Neural progenitor cell (in vitro differentiated cells): ENCODE data around the gene TTC21A. TPM values are rescaled to one million over a fixed set of nuclear protein-coding genes. Genes with fewer than 3 reads are reported as not detected.

ENCODE experiments used
- DNase-seq: peaks from one replicate; pipeline ENCODE4 v3.0.0-alpha.2; 2016; ENCODE audit warnings: low spot score
- H2AFZ ChIP-seq: fragments of 200-600 bp; sonication (generic); replicated peaks from 2 replicates; pipeline ENCODE4 v1.6.1; 2016; ENCODE audit warnings: antibody characterized with exemption
- H3F3A ChIP-seq: fragments of 200-600 bp; sonication (generic); 2 replicates; pipeline ENCODE4 v1.6.1; 2016; ENCODE audit warnings: antibody characterized with exemption, low read depth
- H3K27ac ChIP-seq: fragments of 200-600 bp; sonication (generic); 2 replicates; pipeline ENCODE4 v1.5.1; 2016; ENCODE audit warnings: mild to moderate bottlenecking
- H3K27me3 ChIP-seq: fragments of 200-600 bp; sonication (generic); 2 replicates; pipeline ENCODE4 v1.6.1; 2016; ENCODE audit warnings: mild to moderate bottlenecking, moderate library complexity
- H3K36me3 ChIP-seq: fragments of 200-600 bp; sonication (generic); 2 replicates; pipeline ENCODE4 v1.5.1; 2016
- H3K4me1 ChIP-seq: fragments of 200-600 bp; sonication (generic); 2 replicates; pipeline ENCODE4 v1.6.1; 2016; ENCODE audit warnings: mixed run types
- H3K4me2 ChIP-seq: fragments of 200-600 bp; sonication (generic); 2 replicates; pipeline ENCODE4 v1.6.1; 2016
- H3K4me3 ChIP-seq: fragments of 200-600 bp; sonication (generic); 2 replicates; pipeline ENCODE4 v1.5.1; 2016
- H3K79me2 ChIP-seq: fragments of 200-600 bp; sonication (generic); 2 replicates; pipeline ENCODE4 v1.6.1; 2016; ENCODE audit warnings: low read depth
- H3K9ac ChIP-seq: fragments of 200-600 bp; sonication (generic); 2 replicates; pipeline ENCODE4 v1.6.1; 2016
- H3K9me3 ChIP-seq: fragments of 200-600 bp; sonication (generic); 2 replicates; pipeline ENCODE4 v1.5.1; 2016; ENCODE audit warnings: low read depth
- H4K20me1 ChIP-seq: fragments of 200-600 bp; sonication (generic); 2 replicates; pipeline ENCODE4 v1.6.1; 2016; ENCODE audit warnings: low read depth
- H3K27ac Mint-ChIP-seq: 3 replicates; pipeline ENCODE4 v1.8.0; 2021; ENCODE audit warnings: mixed read lengths
- H3K27me3 Mint-ChIP-seq: 2 replicates; pipeline ENCODE4 v1.8.0; 2022; ENCODE audit warnings: low read depth, mild to moderate bottlenecking, inconsistent platforms, moderate library complexity, mixed read lengths; ENCODE audit not compliant: insufficient read depth
- H3K36me3 Mint-ChIP-seq: 3 replicates; pipeline ENCODE4 v1.8.0; 2021; ENCODE audit warnings: mixed read lengths
- H3K4me1 Mint-ChIP-seq: 3 replicates; pipeline ENCODE4 v1.8.0; 2021; ENCODE audit warnings: mixed read lengths
- H3K4me3 Mint-ChIP-seq: 3 replicates; pipeline ENCODE4 v1.8.0; 2021; ENCODE audit warnings: mild to moderate bottlenecking, moderate library complexity, mixed read lengths
- H3K9me3 Mint-ChIP-seq: 3 replicates; pipeline ENCODE4 v1.8.0; 2020; ENCODE audit warnings: mixed read lengths
- EZH2 ChIP-seq: fragments of 200-600 bp; sonication (generic); IDR thresholded peaks from 2 replicates; pipeline ENCODE4 v1.6.1; 2017; ENCODE audit warnings: antibody characterized with exemption, mild to moderate bottlenecking, moderate library complexity
- EZH2phosphoT487 ChIP-seq: fragments of 200-600 bp; sonication (generic); IDR thresholded peaks from 2 replicates; pipeline ENCODE4 v1.6.1; 2017; ENCODE audit warnings: antibody characterized with exemption
- total RNA-seq: library from RNA; depleted of rRNA; stranded (reverse); fragments of >200 nt; gene quantifications from 2 replicates; pipeline ENCODE4 v1.2.3, GENCODE V29; 2015; ENCODE audit warnings: low replicate concordance
- TF ChIP-seq, protein P1 (sequence below): fragments of 200-600 bp; sonication (generic); IDR thresholded peaks from 2 replicates; pipeline ENCODE4 v1.5.1; 2017; ENCODE audit warnings: antibody characterized with exemption, mild to moderate bottlenecking

Gene TTC21A
- total RNA-seq, 1 donor from 2014 or later: 1.2 TPM

DNA sequence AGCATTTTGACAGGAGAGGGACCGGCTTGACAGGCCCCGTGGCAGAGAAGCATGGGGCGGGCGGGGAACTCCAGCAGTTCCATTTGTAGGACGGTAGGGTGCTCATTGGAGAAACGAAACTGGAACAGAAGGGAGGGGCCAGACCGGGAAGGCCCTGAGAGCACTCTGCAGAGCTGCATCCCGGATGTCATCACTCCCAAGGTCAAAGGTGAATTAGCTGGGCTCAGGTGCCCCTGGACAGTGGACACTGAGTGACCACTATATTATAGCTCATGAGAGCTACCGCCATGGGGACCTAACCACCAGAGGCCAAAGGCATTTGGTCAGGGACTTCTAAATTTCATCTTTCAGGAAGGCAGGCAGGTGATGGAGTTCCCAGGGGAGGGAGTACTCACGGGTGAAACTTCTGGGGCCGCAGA lies 38.6 kb downstream of the TTC21A start:
- H3K36me3 ChIP-seq: no peaks in the 10 kb centered on the region
- Mint-ChIP-seq H3K4me1 (peaks cover 58% of the 10 kb centered on the region), H3K4me3 (peak overlapping the region; percentile 58), H3K9me3 (no peaks in the 10 kb centered on the region), H3K36me3 (peaks cover 6% of the 10 kb centered on the region), H3K27me3 (peaks cover 11% of the 10 kb centered on the region), H3K27ac (peak overlapping the region; percentile 29)
- H3K9ac ChIP-seq: no peak overlapping the region
- H2AFZ ChIP-seq: no peak overlapping the region
- H3K27ac ChIP-seq: no peak overlapping the region
- no peaks in the 10 kb centered on the region for H3K27me3 ChIP-seq
- peaks cover 14% of the 10 kb centered on the region for H4K20me1 ChIP-seq
- H3K4me1 ChIP-seq: peaks cover 11% of the 10 kb centered on the region
- H3K4me2 ChIP-seq: no peak overlapping the region
- H3K4me3 ChIP-seq: no peak overlapping the region
- H3K9me3 ChIP-seq: no peaks in the 10 kb centered on the region
- TF ChIP-seq EZH2phosphoT487 (no peak), EZH2 (no peak)
- TF ChIP-seq, protein P1, sequence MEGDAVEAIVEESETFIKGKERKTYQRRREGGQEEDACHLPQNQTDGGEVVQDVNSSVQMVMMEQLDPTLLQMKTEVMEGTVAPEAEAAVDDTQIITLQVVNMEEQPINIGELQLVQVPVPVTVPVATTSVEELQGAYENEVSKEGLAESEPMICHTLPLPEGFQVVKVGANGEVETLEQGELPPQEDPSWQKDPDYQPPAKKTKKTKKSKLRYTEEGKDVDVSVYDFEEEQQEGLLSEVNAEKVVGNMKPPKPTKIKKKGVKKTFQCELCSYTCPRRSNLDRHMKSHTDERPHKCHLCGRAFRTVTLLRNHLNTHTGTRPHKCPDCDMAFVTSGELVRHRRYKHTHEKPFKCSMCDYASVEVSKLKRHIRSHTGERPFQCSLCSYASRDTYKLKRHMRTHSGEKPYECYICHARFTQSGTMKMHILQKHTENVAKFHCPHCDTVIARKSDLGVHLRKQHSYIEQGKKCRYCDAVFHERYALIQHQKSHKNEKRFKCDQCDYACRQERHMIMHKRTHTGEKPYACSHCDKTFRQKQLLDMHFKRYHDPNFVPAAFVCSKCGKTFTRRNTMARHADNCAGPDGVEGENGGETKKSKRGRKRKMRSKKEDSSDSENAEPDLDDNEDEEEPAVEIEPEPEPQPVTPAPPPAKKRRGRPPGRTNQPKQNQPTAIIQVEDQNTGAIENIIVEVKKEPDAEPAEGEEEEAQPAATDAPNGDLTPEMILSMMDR: no peak
- H3K79me2 ChIP-seq: peaks cover 23% of the 10 kb centered on the region
- no peak for DNase-seq
- peaks cover 8% of the 10 kb centered on the region for H3F3A ChIP-seq

DNA sequence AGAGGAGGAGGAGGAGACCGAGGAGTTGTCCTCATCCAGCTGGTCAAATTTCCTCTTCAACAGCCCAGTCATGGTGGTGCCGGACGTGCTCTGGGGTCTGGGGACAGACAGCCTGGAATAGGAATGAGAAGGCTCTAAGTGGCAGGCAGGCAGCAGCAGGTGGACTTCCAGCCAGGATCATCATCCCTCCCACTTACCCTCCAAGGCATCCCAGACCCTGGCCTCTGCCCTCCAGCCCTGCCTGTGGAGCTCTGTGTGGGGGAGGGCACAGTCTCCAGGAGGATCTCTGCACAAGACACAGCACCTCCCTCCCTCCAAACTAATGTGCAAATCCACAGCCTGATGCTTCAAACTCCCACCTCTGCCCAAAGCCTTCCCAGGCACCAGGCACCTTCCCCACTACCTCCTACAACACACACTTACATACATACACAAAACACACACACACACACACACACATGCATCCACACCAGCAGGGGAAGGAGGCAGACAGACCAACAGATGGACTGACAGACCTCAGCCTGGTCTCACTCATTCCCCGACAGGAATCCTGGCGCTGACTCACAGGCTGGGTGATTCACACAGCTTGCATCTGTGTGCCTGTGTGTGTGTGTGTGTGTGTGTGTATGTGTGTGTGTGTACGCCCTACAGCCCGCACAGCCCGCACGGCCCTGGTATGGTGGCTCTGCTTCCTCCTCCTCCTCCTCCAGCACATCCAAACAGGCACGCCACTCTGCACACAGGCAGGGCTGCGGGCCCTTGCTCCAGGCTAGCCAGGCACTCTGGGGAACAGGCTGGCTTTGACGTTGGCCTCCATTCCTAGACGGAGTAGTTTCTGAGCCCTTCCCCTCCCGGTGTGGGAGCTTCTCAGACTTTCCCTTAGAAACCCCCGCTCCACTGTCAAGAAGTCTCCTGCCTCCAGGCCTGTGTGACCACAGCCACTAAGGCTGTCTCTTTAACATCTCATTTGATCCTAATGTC lies 39.4 kb downstream of the TTC21A start:
- Mint-ChIP-seq H3K4me3 (peak overlapping the region; percentile 76), H3K27ac (peak overlapping the region; percentile 94), H3K9me3 (no peaks in the 10 kb centered on the region), H3K4me1 (peaks cover 65% of the 10 kb centered on the region), H3K36me3 (peaks cover 6% of the 10 kb centered on the region), H3K27me3 (peaks cover 13% of the 10 kb centered on the region)
- Histone ChIP-seq H3K4me1 (peaks cover 19% of the 10 kb centered on the region), H3K4me2 (no peak overlapping the region), H3K27me3 (no peaks in the 10 kb centered on the region), H3K27ac (no peak overlapping the region), H3K36me3 (no peaks in the 10 kb centered on the region), H3K9ac (no peak overlapping the region), H3K79me2 (peaks cover 23% of the 10 kb centered on the region), H4K20me1 (peaks cover 22% of the 10 kb centered on the region), H3K4me3 (no peak overlapping the region), H3F3A (peaks cover 16% of the 10 kb centered on the region), H3K9me3 (no peaks in the 10 kb centered on the region), H2AFZ (no peak overlapping the region)
- no peak for DNase-seq
- no peak for TF ChIP-seq EZH2
- TF ChIP-seq, protein P1: no peak
- no peak for TF ChIP-seq EZH2phosphoT487

DNA sequence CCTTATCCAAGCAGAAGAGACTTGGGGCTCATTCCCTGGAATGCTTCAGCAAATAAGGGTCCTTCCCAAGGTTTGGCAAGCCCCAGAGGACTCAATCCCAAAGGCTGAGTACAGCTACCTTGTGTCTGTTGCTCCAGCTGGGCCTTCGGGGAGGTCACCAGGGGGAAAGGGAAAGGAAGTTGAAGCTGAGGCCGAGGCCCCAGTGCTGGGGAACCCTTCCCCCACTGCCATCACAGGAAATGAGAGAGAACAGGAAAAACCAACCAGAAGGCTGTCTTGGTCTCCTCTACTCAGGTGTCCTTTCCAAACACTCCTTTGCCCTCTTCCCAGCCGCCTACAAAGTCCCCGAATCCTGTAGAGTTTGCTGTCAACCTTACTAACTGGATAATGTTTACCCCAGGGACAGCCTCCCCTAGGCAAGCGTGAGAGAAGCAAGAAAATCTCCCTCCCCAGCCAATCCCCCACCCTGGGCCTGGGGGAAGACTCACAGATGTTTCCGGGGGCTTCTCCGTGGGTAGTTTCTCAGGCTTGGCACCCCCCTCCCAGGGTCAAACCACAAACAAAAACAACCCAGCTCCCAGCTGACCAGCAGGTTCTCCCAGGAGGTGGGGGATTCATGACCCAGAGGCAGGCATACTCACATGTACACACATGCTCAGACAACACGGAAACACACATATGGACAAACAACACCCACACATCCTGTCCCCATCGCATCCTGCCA lies 40.4 kb downstream of the TTC21A start:
- DNase-seq: no peak
- Histone ChIP-seq H4K20me1 (peaks cover 32% of the 10 kb centered on the region), H3K4me3 (no peak overlapping the region), H3K27me3 (peaks cover 9% of the 10 kb centered on the region), H3K36me3 (no peaks in the 10 kb centered on the region), H3K4me2 (no peak overlapping the region), H3K9ac (no peak overlapping the region), H3K27ac (no peak overlapping the region), H3K4me1 (peaks cover 23% of the 10 kb centered on the region), H2AFZ (no peak overlapping the region), H3K9me3 (no peaks in the 10 kb centered on the region), H3K79me2 (peaks cover 23% of the 10 kb centered on the region), H3F3A (peaks cover 26% of the 10 kb centered on the region)
- TF ChIP-seq EZH2 (no peak), EZH2phosphoT487 (no peak)
- TF ChIP-seq, protein P1: no peak
- H3K4me1 Mint-ChIP-seq: peaks cover 72% of the 10 kb centered on the region
- peaks cover 14% of the 10 kb centered on the region for H3K27me3 Mint-ChIP-seq
- peak overlapping the region; percentile 94 for H3K27ac Mint-ChIP-seq
- H3K4me3 Mint-ChIP-seq: peak overlapping the region; percentile 76
- peaks cover 4% of the 10 kb centered on the region for H3K36me3 Mint-ChIP-seq
- H3K9me3 Mint-ChIP-seq: no peaks in the 10 kb centered on the region
